ENCODE data around the gene NXNL2. TPM values are rescaled to one million over a fixed set of nuclear protein-coding genes. Genes with fewer than 3 reads are reported as not detected.

Gene NXNL2
- total RNA-seq, 1 experiment from 2014 or later = 2.2 TPM

DNA sequence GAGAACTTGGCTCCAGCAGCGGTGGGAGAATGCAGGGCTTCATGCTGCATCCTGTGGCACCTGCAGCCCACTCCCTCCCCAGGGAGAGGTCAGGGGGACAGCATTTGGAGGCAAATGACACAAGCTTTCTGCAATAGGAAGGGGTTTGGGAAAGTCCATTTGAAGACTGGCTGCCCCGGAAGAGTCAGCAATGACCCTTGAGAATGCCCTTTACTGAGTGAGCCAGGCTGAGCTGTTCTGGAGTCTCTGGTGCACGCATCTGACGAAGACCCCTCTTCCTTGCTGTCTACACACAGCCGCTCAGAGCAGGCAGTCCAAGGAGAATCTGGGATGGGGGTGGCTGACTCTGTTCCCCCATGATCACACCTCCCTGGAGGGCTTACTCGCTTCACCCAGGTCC lies 5.5 kb upstream of the NXNL2 start (continued):
- TF ChIP-seq, protein P1, sequence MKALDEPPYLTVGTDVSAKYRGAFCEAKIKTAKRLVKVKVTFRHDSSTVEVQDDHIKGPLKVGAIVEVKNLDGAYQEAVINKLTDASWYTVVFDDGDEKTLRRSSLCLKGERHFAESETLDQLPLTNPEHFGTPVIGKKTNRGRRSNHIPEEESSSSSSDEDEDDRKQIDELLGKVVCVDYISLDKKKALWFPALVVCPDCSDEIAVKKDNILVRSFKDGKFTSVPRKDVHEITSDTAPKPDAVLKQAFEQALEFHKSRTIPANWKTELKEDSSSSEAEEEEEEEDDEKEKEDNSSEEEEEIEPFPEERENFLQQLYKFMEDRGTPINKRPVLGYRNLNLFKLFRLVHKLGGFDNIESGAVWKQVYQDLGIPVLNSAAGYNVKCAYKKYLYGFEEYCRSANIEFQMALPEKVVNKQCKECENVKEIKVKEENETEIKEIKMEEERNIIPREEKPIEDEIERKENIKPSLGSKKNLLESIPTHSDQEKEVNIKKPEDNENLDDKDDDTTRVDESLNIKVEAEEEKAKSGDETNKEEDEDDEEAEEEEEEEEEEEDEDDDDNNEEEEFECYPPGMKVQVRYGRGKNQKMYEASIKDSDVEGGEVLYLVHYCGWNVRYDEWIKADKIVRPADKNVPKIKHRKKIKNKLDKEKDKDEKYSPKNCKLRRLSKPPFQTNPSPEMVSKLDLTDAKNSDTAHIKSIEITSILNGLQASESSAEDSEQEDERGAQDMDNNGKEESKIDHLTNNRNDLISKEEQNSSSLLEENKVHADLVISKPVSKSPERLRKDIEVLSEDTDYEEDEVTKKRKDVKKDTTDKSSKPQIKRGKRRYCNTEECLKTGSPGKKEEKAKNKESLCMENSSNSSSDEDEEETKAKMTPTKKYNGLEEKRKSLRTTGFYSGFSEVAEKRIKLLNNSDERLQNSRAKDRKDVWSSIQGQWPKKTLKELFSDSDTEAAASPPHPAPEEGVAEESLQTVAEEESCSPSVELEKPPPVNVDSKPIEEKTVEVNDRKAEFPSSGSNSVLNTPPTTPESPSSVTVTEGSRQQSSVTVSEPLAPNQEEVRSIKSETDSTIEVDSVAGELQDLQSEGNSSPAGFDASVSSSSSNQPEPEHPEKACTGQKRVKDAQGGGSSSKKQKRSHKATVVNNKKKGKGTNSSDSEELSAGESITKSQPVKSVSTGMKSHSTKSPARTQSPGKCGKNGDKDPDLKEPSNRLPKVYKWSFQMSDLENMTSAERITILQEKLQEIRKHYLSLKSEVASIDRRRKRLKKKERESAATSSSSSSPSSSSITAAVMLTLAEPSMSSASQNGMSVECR (CRISPR knock-in tag; IDR thresholded peaks at IDR 0.05; ENCODE audit: borderline replicate concordance) = no peak
- TF ChIP-seq NR1H2 (CRISPR knock-in tag; IDR thresholded peaks at IDR 0.05) (no peak), TCF7 (CRISPR knock-in tag; IDR thresholded peaks at IDR 0.05; ENCODE audit: low read depth) (no peak), TEAD1 (CRISPR knock-in tag; IDR thresholded peaks at IDR 0.05) (no peak), SMAD4 (CRISPR knock-in tag; IDR thresholded peaks at IDR 0.05) (no peak), FOXK1 (CRISPR knock-in tag; IDR thresholded peaks at IDR 0.05) (no peak)
- TF ChIP-seq, protein P2, sequence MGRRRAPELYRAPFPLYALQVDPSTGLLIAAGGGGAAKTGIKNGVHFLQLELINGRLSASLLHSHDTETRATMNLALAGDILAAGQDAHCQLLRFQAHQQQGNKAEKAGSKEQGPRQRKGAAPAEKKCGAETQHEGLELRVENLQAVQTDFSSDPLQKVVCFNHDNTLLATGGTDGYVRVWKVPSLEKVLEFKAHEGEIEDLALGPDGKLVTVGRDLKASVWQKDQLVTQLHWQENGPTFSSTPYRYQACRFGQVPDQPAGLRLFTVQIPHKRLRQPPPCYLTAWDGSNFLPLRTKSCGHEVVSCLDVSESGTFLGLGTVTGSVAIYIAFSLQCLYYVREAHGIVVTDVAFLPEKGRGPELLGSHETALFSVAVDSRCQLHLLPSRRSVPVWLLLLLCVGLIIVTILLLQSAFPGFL (CRISPR knock-in tag; IDR thresholded peaks at IDR 0.05; ENCODE audit: borderline replicate concordance) = no peak

DNA sequence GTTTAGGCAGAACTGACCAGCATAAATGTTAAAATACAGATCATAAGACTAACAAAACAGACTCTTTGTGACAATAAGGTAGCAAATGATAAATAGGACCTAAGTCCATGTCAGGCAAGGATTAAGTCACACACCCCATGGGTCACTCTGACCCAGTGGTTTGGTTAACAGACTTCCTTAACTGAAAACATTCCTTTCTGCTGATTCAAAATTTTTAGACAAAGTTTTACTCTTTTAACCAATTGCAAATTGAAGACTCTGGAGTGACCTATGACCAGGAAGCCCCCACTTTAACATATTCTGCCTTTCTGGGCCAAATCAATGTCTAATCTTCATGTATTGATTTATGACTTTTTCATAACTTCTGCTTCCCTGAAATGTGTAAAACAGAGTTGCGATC lies 4.9 kb upstream of the NXNL2 start:
- H3K27ac Mint-ChIP-seq = peak overlapping the region; percentile 49; the same call in 1 of the 2 replicates
- CTCF ChIA-PET = no interaction called here

More for the DNA sequence above, 4.9 kb upstream of the NXNL2 start:
- ATAC-seq = no peak
- Mint-ChIP-seq H3K36me3 (no peaks in the 10 kb centered on the region), H3K9me3 (no peaks in the 10 kb centered on the region), H3K27me3 (ENCODE audit: low read depth) (peaks cover 14% of the 10 kb centered on the region), H3K4me3 (no peak overlapping the region), H3K4me1 (peaks cover 46% of the 10 kb centered on the region)
- no peak for DNase-seq (ENCODE audit: low spot score)
- TF ChIP-seq EMX1 (CRISPR knock-in tag; IDR thresholded peaks at IDR 0.05) (no peak), ZNF263 (CRISPR knock-in tag; IDR thresholded peaks at IDR 0.05; ENCODE audit: low read depth) (no peak), NR1H2 (CRISPR knock-in tag; IDR thresholded peaks at IDR 0.05) (no peak), ESRRA (CRISPR knock-in tag; IDR thresholded peaks at IDR 0.05; ENCODE audit: borderline replicate concordance) (no peak), NFATC4 (CRISPR knock-in tag; IDR thresholded peaks at IDR 0.05) (no peak), ZNF317 (CRISPR knock-in tag; IDR thresholded peaks at IDR 0.05; ENCODE audit: borderline replicate concordance, low read depth) (no peak), ZNF416 (CRISPR knock-in tag; IDR thresholded peaks at IDR 0.05) (no peak), ZNF671 (CRISPR knock-in tag; IDR thresholded peaks at IDR 0.05) (no peak), ZNF219 (CRISPR knock-in tag; IDR thresholded peaks at IDR 0.05; ENCODE audit: borderline replicate concordance) (no peak), ZNF232 (CRISPR knock-in tag; IDR thresholded peaks at IDR 0.05) (no peak)
- TF ChIP-seq, protein P3, sequence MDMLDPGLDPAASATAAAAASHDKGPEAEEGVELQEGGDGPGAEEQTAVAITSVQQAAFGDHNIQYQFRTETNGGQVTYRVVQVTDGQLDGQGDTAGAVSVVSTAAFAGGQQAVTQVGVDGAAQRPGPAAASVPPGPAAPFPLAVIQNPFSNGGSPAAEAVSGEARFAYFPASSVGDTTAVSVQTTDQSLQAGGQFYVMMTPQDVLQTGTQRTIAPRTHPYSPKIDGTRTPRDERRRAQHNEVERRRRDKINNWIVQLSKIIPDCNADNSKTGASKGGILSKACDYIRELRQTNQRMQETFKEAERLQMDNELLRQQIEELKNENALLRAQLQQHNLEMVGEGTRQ (CRISPR knock-in tag; IDR thresholded peaks at IDR 0.05) = no peak
- TF ChIP-seq, protein P4, sequence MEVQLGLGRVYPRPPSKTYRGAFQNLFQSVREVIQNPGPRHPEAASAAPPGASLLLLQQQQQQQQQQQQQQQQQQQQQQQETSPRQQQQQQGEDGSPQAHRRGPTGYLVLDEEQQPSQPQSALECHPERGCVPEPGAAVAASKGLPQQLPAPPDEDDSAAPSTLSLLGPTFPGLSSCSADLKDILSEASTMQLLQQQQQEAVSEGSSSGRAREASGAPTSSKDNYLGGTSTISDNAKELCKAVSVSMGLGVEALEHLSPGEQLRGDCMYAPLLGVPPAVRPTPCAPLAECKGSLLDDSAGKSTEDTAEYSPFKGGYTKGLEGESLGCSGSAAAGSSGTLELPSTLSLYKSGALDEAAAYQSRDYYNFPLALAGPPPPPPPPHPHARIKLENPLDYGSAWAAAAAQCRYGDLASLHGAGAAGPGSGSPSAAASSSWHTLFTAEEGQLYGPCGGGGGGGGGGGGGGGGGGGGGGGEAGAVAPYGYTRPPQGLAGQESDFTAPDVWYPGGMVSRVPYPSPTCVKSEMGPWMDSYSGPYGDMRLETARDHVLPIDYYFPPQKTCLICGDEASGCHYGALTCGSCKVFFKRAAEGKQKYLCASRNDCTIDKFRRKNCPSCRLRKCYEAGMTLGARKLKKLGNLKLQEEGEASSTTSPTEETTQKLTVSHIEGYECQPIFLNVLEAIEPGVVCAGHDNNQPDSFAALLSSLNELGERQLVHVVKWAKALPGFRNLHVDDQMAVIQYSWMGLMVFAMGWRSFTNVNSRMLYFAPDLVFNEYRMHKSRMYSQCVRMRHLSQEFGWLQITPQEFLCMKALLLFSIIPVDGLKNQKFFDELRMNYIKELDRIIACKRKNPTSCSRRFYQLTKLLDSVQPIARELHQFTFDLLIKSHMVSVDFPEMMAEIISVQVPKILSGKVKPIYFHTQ (CRISPR knock-in tag; IDR thresholded peaks at IDR 0.05) = no peak
- TF ChIP-seq, protein P5, sequence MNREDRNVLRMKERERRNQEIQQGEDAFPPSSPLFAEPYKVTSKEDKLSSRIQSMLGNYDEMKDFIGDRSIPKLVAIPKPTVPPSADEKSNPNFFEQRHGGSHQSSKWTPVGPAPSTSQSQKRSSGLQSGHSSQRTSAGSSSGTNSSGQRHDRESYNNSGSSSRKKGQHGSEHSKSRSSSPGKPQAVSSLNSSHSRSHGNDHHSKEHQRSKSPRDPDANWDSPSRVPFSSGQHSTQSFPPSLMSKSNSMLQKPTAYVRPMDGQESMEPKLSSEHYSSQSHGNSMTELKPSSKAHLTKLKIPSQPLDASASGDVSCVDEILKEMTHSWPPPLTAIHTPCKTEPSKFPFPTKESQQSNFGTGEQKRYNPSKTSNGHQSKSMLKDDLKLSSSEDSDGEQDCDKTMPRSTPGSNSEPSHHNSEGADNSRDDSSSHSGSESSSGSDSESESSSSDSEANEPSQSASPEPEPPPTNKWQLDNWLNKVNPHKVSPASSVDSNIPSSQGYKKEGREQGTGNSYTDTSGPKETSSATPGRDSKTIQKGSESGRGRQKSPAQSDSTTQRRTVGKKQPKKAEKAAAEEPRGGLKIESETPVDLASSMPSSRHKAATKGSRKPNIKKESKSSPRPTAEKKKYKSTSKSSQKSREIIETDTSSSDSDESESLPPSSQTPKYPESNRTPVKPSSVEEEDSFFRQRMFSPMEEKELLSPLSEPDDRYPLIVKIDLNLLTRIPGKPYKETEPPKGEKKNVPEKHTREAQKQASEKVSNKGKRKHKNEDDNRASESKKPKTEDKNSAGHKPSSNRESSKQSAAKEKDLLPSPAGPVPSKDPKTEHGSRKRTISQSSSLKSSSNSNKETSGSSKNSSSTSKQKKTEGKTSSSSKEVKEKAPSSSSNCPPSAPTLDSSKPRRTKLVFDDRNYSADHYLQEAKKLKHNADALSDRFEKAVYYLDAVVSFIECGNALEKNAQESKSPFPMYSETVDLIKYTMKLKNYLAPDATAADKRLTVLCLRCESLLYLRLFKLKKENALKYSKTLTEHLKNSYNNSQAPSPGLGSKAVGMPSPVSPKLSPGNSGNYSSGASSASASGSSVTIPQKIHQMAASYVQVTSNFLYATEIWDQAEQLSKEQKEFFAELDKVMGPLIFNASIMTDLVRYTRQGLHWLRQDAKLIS (CRISPR knock-in tag; IDR thresholded peaks at IDR 0.05; ENCODE audit: borderline replicate concordance) = no peak
- POLR2A ChIA-PET = no interaction called here

All from WTC11 (cell line).